MV-4-11 (cell line): ENCODE data around the gene DCC.
"Not testable (repeated sequence)": the region's sequence is repeated elsewhere in the genome, so short reads cannot be mapped to it uniquely, and the experiment has no call there.

Experiments
- DNase-seq: peaks from one replicate; lab custom pipeline; 2025; lab: John Stamatoyannopoulos, UW

DCC gene

DNA sequence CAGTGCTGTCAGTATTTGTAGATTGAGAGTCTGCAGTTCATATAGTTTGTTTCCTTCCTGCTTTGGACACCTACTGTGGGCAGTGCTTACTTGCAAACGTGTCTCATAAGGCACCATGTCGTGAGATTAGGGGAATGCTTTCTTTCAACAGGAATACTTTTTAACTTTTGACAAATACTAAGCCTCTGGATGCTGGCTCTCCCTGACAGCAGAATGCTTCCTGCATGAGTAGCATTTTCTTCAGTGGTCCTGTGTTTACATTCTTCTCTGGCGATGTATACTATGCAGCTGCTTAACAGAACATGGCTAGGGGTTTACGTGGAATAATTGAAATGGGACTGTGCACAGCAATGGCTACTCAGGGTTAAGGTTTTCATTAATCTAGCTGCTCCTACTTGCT lies 1077.0 kb downstream of the DCC start:
- no peak for DNase-seq

GRCh38 chr18:53421869-53422268 lies 1081.9 kb downstream of the DCC start:
- DNase-seq, result no peak

GRCh38 chr18:53422896-53423295 lies 1082.9 kb downstream of the DCC start:
- DNase-seq, result no peak

- DNase-seq, result no peak
Observed at GRCh38 chr18:53426666-53427184, 1086.7 kb downstream of the DCC start.

GRCh38 chr18:53441761-53442414 lies 1101.9 kb downstream of the DCC start:
- DNase-seq, result no peak

DNA sequence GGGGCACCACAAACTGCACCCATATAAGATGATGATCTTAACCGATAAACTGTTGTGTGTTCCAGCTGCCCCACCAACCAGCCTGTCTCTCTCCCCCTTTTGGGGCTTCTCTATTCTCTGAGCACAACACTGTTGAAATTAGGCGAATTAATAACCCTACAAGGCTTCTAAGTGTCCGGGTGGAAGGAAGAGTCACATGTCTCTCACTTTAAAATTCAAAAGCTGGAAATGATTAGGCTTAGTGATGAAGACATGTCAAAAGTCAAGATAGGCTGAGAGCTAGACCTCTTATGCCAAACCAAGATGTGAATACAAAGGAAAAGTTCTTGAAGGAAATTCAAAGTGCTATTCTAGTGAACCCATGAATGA lies 1102.4 kb downstream of the DCC start:
- DNase-seq, result no peak

GRCh38 chr18:53443336-53443735 lies 1103.3 kb downstream of the DCC start:
- DNase-seq, result no peak

DNA sequence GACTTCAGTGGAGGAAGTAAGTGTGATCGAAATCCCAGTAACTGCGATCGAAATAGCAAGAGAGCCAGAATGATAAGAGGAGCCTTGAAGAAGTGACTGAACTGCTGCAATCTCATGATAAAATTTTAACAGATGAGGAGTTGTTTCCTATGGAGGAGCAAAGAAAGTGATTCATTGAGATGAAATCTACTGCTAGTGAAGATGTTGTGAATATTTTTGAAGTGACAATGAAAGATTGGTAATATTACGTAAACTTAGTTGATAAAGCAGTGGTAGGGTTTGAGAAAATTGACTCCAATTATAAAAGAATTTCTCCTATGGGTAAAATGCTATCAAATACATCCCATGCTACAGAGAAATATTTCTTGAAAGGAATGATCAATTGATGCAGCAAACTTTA lies 1103.8 kb downstream of the DCC start:
- DNase-seq, result no peak

DNA sequence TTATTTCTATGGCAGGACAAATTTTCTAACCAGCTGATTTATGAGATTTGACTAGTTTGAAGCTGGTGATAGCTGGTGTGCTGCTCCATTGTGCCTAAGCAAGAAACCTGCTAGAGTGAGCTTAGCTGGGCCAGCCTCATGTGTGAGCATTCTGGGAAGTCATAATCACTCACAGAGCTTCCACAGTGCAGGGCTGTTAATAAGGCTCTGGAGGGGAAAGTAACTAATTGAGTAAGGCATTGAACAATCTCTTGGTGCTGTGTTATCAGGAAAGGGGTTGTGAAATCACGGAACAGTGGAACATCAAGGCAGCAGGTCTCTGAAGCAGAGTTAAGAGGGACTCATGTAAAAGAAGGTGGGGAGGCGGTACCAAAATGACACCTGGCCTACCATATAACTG lies 1111.9 kb downstream of the DCC start:
- no peak for DNase-seq

GRCh38 chr18:53457068-53457467 lies 1117.1 kb downstream of the DCC start:
- no peak for DNase-seq

DNA sequence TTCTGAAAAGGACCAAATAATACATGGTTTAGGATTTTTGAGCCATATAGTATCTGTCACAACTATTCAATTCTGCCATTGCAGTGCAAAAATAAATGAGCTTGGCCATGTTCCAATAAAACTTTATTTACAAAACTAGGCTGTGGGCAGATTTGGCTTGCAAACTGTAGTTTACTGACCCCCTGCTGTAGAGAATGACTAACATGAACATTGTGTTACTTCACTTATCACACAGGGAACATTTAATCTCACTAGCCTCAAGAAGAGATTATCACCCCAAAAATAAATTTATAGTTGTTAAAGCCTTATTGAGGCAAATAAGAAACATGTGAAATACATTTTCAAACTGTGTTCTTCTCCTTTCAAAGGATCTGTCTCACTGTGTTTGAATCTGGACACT lies 1118.3 kb downstream of the DCC start:
- no peak for DNase-seq

- no peak for DNase-seq
Observed at GRCh38 chr18:53458944-53459580, 1119.1 kb downstream of the DCC start.

DNA sequence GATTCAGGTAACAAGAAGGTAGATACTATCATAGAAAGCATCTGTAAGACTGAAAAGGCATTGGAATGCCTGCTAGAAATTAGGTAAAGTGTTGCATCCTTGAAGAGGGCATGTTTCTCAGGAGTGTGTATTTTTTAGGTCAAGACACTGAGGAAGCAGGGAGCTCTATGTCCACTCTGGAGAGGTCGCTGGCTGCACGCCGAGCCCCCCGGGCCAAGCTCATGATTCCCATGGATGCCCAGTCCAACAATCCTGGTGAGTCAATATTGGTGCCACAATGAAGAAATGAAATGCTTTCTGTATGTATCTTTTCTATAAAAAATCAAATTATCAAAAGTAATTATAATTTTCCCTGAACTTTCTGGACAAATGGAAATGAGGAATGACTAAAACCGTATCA lies 1127.8 kb downstream of the DCC start:
- DNase-seq, result no peak

DNA sequence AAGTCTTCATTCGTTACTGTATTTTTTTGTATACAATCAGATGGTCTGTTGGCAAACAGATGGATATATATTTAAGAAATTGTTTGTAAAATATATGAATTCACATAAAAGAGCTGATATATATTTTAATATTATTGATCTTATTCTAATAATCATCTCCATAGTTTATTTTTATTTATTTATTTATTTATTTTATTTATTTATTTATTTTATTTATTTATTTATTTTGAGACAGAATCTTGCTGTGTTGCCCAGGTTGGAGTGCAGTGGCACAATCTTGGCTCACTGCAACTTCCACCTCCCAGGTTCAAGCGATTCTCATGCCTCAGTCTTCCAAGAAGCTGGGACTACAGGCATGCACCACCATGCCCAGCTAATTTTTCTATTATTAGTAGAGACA lies 1128.2 kb downstream of the DCC start:
- DNase-seq, result not testable (repeated sequence)

- no peak for DNase-seq
Observed at GRCh38 chr18:53472546-53472945, 1132.5 kb downstream of the DCC start.

GRCh38 chr18:53478155-53478554 lies 1138.2 kb downstream of the DCC start:
- no peak for DNase-seq

GRCh38 chr18:53486296-53486695 lies 1146.3 kb downstream of the DCC start:
- no peak for DNase-seq

- no peak for DNase-seq
Observed at GRCh38 chr18:53489266-53489665, 1149.3 kb downstream of the DCC start.

- no peak for DNase-seq
Observed at GRCh38 chr18:53490019-53490418, 1150.0 kb downstream of the DCC start.

DNA sequence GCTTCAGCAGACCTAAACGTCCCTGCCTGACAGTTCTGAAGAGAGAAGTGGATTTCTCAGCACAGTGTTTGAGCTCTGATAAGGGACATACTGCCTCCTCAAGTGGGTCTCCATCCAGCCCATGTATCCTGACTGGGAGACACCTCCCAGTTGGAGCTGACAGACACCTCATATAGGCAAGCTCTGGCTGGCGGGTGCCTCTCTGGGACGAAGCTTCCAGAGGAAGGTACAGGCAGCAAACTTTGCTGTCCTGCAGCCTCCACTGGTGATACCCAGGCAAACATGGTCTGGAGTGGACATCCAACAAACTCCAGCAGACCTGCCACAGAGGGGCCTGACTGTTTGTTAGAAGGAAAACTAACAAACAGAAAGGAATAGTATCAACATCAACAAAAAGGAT lies 1156.0 kb downstream of the DCC start:
- no peak for DNase-seq

GRCh38 chr18:53503914-53504441 lies 1164.0 kb downstream of the DCC start:
- no peak for DNase-seq

- DNase-seq, result no peak
Observed at GRCh38 chr18:53508529-53508928, 1168.5 kb downstream of the DCC start.

GRCh38 chr18:53509886-53510285 lies 1169.9 kb downstream of the DCC start:
- DNase-seq, result no peak

- DNase-seq, result not testable (repeated sequence)
Observed at GRCh38 chr18:53511725-53512124, 1171.7 kb downstream of the DCC start.
